ENCODE results near the gene DSCAML1.
"Not testable (repeated sequence)": the region's sequence is repeated elsewhere in the genome, so short reads cannot be mapped to it uniquely, and the experiment has no call there.

DSCAML1 gene

DNA sequence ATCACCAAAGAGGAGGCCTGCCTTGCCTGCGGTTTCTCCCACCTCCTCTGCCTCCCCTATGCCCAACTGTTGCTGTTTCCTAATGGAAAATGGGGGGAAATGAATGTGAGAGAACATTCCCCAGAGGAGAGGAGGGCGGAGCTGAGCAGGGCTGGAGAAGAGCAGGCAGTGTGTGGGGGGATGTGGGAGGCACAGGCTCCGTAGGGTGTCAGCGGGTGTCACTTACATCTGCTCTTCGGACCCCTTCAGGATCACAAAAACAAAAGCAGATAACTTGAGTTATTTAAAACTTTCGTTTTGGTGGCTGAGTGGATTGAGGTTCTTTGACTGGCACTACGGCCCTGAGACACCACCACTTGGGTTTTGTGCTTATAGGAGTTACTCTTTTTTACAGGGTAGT lies 375.5 kb downstream of the DSCAML1 start:
- no peak for DNase-seq (ENCODE audit: low spot score)

DNA sequence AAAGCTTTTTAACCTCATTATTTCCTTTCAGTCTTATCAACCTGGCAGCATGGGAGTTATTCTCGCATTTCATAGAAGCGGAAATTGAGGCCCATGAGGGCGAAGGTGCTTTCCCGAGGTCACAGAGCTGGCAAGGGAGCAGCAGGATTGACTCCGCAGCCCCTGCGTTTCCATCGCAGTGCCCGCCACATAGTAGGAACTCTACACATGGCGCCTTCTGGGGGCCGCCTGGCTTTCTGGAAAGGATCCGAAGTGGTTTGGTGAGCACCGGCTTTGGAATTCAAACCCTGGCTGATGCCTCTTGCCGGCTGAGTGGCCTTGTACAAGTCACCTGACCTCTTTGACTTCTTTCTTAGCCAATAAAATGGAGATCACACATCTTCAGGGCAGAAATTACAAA lies 376.0 kb downstream of the DSCAML1 start:
- no peak for DNase-seq (ENCODE audit: low spot score)

DNA sequence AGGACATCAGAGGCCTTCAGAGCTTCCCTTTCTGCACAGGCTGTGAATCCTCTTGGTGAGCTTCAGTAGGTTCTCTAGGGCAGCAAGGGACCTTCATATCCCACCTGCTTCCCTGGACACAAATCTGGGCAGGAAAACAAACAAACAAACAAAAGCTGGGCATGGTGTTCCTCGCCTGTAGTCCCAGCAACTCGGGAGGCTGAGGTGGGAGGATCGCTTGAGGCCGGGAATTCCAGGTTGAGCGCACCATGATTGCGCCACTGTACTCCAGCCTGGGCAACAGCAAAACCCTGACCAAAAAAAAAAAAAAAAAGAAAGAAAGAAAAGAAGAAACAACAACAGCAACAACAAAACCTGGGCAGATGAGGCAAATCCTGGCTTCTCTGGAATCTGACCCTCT lies 376.4 kb downstream of the DSCAML1 start:
- DNase-seq (ENCODE audit: low spot score), result no peak

DNA sequence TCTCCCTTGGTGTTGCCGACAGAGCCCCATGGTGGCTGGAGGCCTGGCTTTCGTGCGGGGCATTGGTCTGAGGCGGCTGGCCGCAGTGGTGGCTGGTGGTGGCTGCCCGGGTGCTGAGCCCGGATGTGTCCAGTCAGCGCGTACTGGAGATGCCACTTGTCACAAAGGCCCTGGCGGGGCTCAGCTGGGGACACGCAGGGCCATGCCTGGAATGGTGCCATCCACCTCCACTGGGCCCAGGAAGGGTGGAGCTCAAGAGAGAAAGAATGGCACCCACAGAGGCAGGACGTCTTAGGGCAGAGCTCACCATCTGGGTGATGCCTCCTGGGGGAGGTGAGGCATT lies 376.9 kb downstream of the DSCAML1 start:
- no peak for DNase-seq (ENCODE audit: low spot score)

DNA sequence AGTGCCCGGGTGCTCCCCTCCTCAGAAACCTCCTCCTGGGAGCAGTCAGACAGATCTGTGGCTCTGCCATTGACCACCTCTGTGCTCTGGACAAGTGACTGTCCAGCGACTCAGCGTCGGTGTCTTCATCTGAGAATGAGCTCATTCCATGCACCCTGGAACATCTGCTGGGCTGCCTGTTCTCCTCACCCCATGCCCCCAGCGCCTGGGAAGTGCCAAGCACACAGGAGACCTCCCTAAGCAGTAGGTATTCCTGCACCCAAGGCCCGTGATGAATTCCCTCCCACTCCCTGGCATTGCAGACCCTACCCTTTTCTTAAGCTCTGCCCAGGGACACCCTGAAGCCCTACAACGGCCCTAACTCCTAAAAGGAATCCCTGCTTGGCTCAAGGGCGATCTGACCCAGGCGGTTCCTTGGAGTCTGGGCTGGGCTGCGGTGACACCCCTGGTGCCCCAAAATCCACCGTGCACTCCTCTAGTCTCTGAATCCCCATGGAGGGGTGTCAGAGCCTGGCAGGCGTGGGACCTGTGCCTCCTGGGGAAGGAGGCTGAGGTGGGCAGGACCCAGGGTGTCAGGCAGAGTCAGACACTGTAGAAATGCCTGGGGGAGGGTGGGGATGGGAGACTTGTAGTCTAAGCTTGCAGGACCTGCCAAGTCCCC lies 377.4 kb downstream of the DSCAML1 start:
- DNase-seq (ENCODE audit: low spot score), result peak; percentile 61

DNA sequence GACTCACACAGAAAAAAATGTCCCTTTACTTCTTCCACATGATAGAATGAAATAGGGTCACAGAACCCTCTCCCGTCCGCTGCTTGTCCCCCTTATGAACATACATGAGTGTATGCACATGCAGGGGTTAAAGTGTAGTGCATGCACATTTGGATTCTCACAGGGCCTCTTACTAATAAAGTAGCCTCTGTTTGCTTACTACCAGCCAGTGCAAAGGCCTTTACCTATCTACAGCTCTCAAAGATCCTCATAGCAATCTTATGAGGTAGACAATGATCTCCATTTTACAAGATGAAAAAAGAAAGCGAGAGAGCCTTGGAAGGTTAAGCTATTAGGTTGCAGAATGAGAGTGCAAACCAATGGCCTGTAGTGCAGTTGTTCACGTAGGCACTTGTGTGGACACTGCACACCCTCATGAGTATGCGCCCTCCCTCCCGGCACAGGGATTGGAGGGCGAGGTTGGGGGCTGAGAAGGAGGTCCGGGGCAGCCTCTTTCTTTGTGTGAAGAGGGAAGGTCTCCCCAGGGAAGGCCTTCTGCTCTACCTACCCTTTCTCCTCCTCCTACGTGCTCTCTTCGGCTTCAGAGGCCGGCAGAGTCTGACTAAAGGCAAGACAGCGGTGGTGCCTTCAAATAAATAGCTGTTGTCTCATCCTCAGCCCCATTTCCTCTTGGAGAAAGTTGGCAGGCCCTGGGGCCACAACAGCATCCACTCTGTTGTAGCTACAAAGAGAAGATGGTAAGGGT lies 378.1 kb downstream of the DSCAML1 start:
- DNase-seq (ENCODE audit: low spot score), result no peak

DNA sequence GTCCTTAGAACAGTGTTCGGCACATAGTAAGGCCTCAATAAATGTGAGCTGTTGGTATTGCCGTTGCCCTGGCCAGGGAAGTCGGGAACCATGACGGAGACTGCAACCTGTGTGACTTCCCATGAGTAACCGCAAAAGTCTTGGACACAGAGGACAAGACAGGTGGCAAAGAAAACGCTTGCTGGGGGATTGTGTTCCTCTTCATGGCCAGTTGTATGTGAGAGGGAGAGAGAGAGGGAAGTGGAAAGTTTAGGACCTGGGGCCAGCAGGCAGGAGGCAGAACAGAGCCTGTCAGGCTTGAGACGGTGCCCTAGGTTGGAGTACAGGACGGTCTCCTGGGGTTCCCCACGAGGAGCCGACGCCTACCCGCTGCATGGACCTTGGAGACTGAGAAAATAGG lies 379.2 kb downstream of the DSCAML1 start:
- DNase-seq (ENCODE audit: low spot score), result no peak

DNA sequence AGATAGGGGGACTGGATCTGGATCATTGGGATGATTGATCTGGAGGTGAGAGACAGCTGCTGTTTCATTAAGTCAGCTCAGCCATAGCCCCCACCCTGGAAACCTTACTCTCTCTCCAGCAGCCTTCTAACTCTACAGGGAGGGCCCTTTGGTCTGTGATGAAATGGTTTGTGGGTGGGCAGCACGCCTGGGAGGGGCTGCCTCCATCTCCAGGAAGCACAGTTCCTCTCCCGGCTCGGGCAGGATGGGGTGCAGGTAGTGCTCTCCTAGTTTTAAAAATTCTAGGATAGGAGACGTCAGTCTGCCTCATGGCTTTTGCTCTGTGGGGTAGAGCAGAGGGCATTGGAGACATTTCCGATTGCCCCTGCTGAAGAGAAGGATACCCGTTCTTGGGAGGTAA lies 379.7 kb downstream of the DSCAML1 start:
- no peak for DNase-seq (ENCODE audit: low spot score)

DNA sequence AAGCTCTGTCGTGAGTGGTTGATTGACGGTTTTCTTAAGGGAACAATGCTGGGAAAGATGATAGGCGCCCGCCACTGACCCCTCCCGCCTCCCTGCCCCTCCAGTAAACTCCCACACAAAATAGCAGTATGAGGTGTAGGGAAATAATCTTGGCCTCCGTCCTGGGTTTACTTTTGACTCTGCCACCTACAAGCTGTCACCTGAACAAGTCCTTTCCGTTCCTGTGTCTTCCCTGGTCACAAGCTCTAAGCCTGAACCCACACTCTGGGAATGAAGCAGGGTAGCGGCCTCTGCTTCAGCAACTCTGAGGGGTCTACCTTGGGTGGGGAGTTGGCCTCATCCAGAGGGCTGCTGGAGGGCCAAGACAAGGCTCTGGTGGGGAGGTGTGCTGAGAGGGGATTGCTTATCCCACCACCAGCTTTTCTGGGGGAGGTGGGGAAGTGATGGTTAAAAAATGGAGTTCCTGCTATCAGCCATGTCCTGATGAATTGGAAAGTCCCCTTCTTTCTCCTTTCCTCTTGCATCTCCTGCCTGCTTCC lies 381.6 kb downstream of the DSCAML1 start:
- no peak for DNase-seq (ENCODE audit: low spot score)

DNA sequence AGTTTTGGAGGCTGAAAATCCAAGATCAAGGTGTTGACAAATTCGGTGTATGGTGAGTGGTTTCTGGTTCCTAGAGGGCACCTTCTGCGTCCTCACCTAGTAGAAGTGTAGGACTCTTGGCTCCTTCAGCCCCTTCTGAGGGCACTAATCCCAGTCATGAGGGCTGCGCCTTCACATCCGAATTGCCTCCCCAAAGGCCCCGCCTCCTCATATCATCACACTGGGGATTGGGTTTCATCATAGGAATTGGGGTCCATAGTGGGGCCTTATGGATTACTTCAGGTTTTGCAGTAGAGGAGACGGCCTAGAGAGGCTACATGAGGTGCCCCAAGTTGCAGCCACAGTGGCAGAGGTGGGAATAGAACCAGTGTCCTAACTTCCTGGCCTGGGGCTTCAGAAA lies 382.3 kb downstream of the DSCAML1 start:
- no peak for DNase-seq (ENCODE audit: low spot score)

DNA sequence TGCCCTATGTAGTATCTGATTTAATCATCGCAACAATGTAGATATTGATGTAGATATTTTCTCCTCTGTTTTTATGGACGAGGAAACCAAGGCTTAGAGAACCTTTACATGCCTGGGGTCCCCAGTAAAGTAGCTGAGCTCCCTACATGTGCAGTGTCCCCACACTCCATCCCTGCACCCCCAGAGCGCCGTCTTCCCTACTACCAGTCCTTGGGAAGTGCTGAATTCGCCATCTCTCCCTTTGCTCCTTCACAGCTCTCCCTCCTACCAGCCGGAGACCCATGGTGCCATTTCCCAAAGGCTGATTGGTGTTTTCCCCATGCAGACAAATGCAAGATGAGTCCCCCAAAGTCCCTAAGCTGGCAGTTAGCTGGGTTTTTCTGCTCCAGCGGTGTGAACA lies 383.4 kb downstream of the DSCAML1 start:
- DNase-seq (ENCODE audit: low spot score), result no peak

DNA sequence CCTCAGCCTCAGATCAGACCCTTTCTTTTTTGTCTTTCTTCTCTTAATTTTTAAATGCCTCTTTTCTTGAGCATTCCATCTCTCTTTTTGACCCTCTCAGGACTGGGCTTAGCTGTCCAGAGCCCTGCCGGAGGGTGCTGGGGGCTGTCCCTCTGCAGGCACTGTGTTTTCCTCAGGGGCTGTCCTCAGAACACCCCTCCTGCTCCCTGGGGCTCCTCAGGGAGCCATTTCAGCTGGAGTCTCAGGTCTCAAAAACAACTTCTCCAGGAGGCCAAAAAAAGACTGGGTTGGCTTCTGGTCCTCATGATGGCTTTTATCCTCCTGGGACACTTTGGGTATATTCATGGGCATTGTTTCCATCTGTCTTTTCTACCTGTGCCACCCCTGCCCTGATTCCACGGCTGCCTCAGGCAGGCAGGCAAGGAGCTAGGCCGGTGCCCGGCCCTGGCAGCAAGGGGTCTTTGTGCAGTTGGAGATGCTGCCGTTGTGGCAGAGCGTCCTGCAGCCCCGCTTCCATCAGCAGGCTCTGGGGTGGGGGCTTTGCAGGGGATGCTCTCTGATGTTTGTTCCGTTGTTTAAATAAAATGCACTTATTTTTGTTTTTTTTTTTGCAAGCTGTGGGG lies 384.3 kb downstream of the DSCAML1 start:
- DNase-seq (ENCODE audit: low spot score), result no peak

DNA sequence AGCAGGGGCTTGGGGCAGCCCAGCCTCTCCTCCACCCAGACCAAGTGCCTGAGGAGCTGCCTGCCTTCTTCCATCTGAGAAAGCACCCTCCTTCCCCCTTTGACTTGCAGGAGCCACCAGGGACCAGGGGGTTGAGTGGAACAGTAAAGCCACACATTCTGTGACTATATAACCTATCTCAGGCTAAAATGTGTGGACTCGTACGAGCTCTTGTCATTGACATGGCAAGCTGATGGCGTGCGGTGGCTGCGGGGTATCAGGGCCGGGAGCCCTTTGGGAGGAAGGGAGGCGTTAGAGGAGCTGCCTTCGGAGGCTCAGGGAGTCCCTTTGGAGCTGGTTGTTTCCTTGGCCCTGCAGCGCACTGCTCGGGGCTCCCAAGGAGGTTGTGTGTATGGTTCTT lies 384.8 kb downstream of the DSCAML1 start:
- DNase-seq (ENCODE audit: low spot score), result no peak

DNA sequence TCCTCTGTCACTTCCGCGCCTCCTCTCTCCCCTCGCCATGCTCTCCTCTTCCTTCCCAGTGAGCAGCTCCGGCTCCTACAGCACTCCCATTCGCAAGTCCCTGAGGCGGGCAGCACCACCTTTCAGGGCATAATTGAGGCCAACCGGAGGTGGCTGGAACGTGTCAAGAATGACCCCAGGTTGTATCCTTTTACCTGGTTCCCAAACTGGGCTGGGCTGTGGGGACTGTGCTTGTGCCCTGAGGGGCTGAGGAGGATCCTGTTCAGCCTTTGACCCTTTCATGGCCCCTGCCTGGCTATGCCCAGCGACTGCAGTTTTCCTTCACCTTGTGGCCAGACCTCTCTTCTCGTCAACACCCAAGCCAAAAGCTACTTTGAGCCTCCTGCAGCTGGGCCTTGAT lies 385.3 kb downstream of the DSCAML1 start:
- no peak for DNase-seq (ENCODE audit: low spot score)

DNA sequence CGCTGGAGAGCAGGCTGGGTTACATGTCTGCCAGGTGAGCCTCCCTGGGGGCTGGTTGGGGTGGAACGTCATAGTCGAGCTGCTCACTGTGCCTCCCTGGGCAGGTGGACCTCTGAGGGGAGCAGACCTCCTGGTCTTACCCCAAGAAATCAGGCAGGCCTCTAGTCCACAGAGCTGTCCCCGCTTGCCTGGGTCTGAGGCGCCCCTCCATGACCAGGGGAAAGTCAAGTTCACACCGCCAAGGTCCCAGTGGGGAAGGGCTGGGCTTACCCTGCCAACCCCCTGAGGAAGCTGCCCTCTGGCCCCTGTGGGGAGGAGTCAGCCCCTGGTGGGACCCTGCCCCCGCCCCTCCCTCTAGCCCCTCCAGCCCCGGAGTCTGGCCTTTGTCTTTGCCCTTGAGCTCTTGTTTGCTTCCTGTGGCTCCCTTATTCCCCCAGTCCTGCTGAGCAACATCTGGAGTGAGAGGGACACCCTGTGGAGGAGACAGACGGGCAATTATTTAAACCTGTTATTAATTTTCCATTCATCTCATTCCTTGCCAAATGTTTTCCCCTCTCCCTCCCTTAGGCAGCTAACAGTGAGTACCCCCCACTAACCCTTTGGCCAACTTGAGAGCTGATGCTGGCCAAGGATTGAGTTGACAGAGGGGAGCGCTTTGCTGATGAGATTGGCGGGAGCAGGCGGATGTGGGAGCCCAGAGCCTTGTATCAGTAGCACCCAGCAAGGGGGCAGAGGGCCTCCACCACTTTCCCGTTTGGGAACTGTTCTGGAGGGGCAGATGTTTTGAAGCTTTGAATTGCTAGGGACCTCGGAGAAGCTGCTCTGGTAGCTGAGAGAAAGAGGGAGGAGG lies 385.9 kb downstream of the DSCAML1 start:
- no peak for DNase-seq (ENCODE audit: low spot score)

DNA sequence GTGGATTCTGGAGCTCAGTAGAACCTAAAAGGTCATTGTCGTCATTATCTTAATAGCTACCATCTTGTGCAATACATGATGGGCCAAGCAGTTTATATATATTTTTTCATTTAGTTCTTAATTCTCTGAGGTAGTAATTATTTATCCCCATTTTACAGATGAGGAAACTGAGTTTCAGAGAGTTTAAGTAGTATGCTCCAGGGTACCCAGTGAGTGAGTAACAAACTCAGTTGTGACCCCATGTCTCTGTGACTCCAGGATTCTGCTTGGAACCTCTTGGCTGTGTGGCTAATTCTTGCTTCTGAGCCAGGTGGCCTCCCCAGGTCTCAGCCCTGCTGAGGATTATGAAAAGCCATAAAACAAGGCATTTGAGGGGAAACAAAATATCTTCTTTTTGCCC lies 386.8 kb downstream of the DSCAML1 start:
- DNase-seq (ENCODE audit: low spot score), result no peak

DNA sequence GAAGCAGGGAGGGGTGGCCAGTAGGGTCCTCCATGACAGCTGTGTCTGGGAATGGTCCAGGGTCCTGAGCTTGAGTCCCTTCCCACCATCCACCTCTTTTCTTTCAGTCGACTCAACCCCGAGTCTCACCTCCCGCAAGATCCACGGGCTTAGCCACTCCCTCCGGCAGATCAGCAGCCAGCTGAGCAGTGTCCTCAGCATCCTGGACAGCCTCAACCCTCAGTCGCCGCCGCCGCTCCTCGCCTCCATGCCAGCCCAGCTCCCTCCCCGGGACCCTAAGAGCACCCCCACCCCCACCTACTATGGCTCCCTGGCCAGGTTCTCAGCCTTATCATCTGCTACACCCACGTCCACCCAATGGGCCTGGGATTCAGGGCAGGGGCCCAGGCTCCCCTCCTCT lies 387.5 kb downstream of the DSCAML1 start:
- DNase-seq (ENCODE audit: low spot score), result no peak

DNA sequence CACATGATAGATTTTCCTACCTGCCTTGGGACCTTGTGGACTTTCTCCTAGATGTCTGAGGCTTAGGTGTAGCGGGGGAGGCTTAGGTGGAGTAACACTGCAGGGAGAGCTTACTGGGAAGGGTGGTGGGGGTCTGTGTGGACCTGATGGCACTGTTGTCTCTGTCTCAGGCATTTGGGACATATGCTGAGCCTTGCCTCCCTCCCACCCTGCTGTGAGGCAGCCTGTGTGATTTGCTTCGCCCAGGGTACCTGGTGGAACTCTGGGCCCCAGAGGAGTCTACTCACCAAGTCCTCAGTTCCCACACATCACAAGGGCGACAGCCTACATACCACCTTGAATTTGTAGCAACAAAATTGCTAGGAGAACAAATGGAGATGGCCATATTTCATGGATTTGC lies 388.7 kb downstream of the DSCAML1 start:
- no peak for DNase-seq (ENCODE audit: low spot score)

DNA sequence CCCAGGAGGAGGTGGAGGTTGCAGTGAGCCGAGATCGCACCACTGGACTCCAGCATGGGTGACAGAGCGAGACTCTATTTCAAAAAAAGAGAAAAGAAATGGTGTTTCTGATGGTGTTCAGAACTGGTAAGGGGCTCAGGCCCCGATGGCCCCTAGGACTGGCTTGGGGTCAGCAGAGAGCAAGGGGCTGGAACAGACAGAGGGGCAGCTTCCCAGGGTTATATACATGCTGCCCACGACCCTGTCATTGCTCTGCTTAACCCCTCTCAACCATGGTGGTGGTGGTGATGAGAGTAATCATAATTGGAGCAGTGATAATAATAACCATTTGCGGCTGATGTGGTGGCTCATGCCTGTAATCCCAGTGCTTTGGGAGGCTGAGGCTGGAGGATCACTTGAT lies 390.0 kb downstream of the DSCAML1 start:
- DNase-seq (ENCODE audit: low spot score), result no peak

DNA sequence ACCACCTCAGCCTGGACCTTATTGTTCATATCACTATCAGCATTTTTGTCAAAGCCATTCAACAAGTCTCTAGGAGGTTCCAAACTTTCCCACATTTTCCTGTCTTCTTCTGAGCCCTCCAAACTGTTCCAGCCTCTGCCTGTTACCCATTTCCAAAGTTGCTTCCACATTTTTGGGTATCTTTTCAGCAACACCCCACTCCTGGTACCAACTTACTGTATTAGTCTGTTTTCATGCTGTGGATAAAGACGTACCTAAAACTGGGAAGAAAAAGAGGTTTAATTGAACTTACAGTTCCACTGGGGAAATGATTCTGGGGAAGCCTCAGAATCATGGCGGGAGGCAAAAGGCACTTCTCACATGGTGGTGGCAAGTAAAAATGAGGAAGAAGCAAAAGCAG lies 391.1 kb downstream of the DSCAML1 start:
- not testable (repeated sequence) for DNase-seq (ENCODE audit: low spot score)

DNA sequence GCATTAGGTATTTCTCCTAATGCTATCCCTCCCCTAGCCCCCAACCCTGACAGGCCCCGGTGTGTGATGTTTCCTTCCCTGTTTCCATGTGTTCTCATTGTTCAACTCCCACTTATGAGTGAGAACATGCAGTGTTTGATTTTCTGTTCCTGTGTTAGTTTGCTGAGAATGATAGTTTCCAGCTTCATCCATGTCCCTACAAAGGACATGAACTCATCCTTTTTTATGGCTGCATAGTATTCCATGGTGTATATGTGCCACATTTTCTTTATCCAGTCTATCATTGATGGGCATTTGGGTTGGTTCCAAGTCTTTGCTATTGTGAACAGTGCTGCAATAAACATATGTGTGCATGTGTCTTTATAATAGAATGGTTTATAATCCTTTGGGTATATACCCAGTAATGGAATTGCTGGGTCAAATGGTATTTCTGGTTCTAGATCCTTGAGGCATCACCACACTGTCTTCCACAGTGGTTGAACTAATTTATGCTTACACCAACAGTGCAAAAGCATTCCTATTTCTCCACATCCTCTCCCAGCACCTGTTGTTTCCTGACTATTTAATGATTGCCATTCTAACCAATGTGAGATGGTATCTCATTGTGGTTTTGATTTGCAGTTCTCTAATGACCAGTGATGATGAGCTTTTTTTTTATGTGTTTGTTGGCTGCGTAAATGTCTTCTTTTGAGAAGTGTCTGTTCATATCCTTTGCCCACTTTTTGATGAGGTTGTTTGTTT lies 397.7 kb downstream of the DSCAML1 start:
- not testable (repeated sequence) for DNase-seq (ENCODE audit: low spot score)

DNA sequence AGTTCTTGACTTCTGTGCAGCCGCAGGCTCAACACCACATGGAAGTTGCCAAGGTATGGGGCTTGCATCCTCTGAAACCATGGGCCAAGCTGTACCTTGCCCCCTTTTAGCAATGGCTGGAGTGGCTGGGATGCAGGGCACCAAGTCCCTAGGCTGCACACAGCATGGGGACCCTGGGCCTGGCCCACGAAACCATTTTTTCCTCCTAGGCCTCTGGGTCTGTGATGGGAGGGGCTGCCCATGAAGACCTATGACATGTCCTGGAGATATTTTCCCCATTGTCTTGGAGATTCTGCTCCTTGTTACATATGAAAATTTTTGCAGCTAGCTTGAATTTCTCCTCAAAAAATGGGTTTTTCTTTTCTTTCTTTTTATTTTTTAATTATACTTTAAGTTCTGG lies 398.4 kb downstream of the DSCAML1 start:
- not testable (repeated sequence) for DNase-seq (ENCODE audit: low spot score)

All from AG08395 (cell line).